ENCODE measurements around the gene CD226.

CD226 gene

GRCh38 chr18:69890558-69890957 is 57.1 kb downstream of the CD226 start:
- no peaks in the 10 kb centered on the region for H3K4me1 ChIP-seq (ENCODE audit: insufficient read depth, poor library complexity, severe bottlenecking)
- no peak overlapping the region for H3K27ac ChIP-seq (ENCODE audit: poor library complexity, severe bottlenecking)
- no peak for TF ChIP-seq CTCF (IDR thresholded peaks at IDR 0.05; ENCODE audit: poor library complexity, severe bottlenecking)
- no peaks in the 10 kb centered on the region for H3K9me3 ChIP-seq (ENCODE audit: severe bottlenecking)
- no peaks in the 10 kb centered on the region for H3K36me3 ChIP-seq (ENCODE audit: low read depth)
- H3K4me3 ChIP-seq (ENCODE audit: severe bottlenecking): no peak overlapping the region
- DNase-seq (ENCODE audit: low spot score) (no peak), ATAC-seq (ENCODE audit: low read depth) (no peak)
- no peaks in the 10 kb centered on the region for H3K27me3 ChIP-seq (ENCODE audit: insufficient read depth, poor library complexity, severe bottlenecking)

GRCh38 chr18:69889009-69889408 is 58.7 kb downstream of the CD226 start:
- H3K4me1 ChIP-seq (ENCODE audit: insufficient read depth, poor library complexity, severe bottlenecking): no peaks in the 10 kb centered on the region

GRCh38 chr18:69887256-69887655 is 60.4 kb downstream of the CD226 start:
- H3K27ac ChIP-seq (ENCODE audit: poor library complexity, severe bottlenecking): no peak overlapping the region
- H3K9me3 ChIP-seq (ENCODE audit: severe bottlenecking): no peaks in the 10 kb centered on the region
- no peak overlapping the region for H3K4me3 ChIP-seq (ENCODE audit: severe bottlenecking)
- H3K4me1 ChIP-seq (ENCODE audit: insufficient read depth, poor library complexity, severe bottlenecking): no peaks in the 10 kb centered on the region
- DNase-seq (ENCODE audit: low spot score) (no peak), ATAC-seq (ENCODE audit: low read depth) (no peak)
- TF ChIP-seq CTCF (IDR thresholded peaks at IDR 0.05; ENCODE audit: poor library complexity, severe bottlenecking): no peak
- H3K36me3 ChIP-seq (ENCODE audit: low read depth): no peaks in the 10 kb centered on the region
- H3K27me3 ChIP-seq (ENCODE audit: insufficient read depth, poor library complexity, severe bottlenecking): no peaks in the 10 kb centered on the region

More at GRCh38 chr18:69889009-69889408, 58.7 kb downstream of the CD226 start:
- H3K9me3 ChIP-seq (ENCODE audit: severe bottlenecking): no peaks in the 10 kb centered on the region
- no peaks in the 10 kb centered on the region for H3K36me3 ChIP-seq (ENCODE audit: low read depth)
- H3K27me3 ChIP-seq (ENCODE audit: insufficient read depth, poor library complexity, severe bottlenecking): no peaks in the 10 kb centered on the region
- no peak overlapping the region for H3K4me3 ChIP-seq (ENCODE audit: severe bottlenecking)
- TF ChIP-seq CTCF (IDR thresholded peaks at IDR 0.05; ENCODE audit: poor library complexity, severe bottlenecking): no peak
- no peak for DNase-seq (ENCODE audit: low spot score)
- no peak overlapping the region for H3K27ac ChIP-seq (ENCODE audit: poor library complexity, severe bottlenecking)
- no peak for ATAC-seq (ENCODE audit: low read depth)

- ATAC-seq (ENCODE audit: low read depth): no peak
- Histone ChIP-seq H3K4me1 (ENCODE audit: insufficient read depth, poor library complexity, severe bottlenecking) (no peaks in the 10 kb centered on the region), H3K4me3 (ENCODE audit: severe bottlenecking) (no peak overlapping the region), H3K36me3 (ENCODE audit: low read depth) (no peaks in the 10 kb centered on the region), H3K9me3 (ENCODE audit: severe bottlenecking) (no peaks in the 10 kb centered on the region), H3K27ac (ENCODE audit: poor library complexity, severe bottlenecking) (no peak overlapping the region), H3K27me3 (ENCODE audit: insufficient read depth, poor library complexity, severe bottlenecking) (no peaks in the 10 kb centered on the region)
- DNase-seq (ENCODE audit: low spot score): no peak
- TF ChIP-seq CTCF (IDR thresholded peaks at IDR 0.05; ENCODE audit: poor library complexity, severe bottlenecking): no peak
These were observed 61.7 kb downstream of the CD226 start for GRCh38 chr18:69885841-69886531.

- ATAC-seq (ENCODE audit: low read depth) (no peak), DNase-seq (ENCODE audit: low spot score) (no peak)
- H3K4me1 ChIP-seq (ENCODE audit: insufficient read depth, poor library complexity, severe bottlenecking): no peaks in the 10 kb centered on the region
- H3K36me3 ChIP-seq (ENCODE audit: low read depth): no peaks in the 10 kb centered on the region
- H3K27ac ChIP-seq (ENCODE audit: poor library complexity, severe bottlenecking): no peak overlapping the region
- no peaks in the 10 kb centered on the region for H3K9me3 ChIP-seq (ENCODE audit: severe bottlenecking)
- no peak overlapping the region for H3K4me3 ChIP-seq (ENCODE audit: severe bottlenecking)
- TF ChIP-seq CTCF (IDR thresholded peaks at IDR 0.05; ENCODE audit: poor library complexity, severe bottlenecking): no peak
- H3K27me3 ChIP-seq (ENCODE audit: insufficient read depth, poor library complexity, severe bottlenecking): no peaks in the 10 kb centered on the region
These were observed 62.3 kb downstream of the CD226 start for GRCh38 chr18:69885355-69885754.

All from RWPE2 (cell line).